Breast epithelium (tissue), 3 donors: Measurements from ENCODE around the gene ZNF687.

ENCODE experiments used
- POLR2A ChIP-seq: fragments of 450-650 bp; IDR thresholded peaks from one replicate; pipeline ENCODE4 v1.6.1; 2016; ENCODE audit warnings: antibody characterized with exemption, mild to moderate bottlenecking, moderate library complexity
- TF ChIP-seq, protein P1 (sequence below), 3 donors: fragments of 450-650 bp; IDR thresholded peaks; one replicate each; pipeline ENCODE4 v1.5.1; 2016 to 2017; ENCODE audit warnings: antibody characterized with exemption in 3 of 3, mild to moderate bottlenecking in 3 of 3, moderate library complexity in 3 of 3

DNA sequence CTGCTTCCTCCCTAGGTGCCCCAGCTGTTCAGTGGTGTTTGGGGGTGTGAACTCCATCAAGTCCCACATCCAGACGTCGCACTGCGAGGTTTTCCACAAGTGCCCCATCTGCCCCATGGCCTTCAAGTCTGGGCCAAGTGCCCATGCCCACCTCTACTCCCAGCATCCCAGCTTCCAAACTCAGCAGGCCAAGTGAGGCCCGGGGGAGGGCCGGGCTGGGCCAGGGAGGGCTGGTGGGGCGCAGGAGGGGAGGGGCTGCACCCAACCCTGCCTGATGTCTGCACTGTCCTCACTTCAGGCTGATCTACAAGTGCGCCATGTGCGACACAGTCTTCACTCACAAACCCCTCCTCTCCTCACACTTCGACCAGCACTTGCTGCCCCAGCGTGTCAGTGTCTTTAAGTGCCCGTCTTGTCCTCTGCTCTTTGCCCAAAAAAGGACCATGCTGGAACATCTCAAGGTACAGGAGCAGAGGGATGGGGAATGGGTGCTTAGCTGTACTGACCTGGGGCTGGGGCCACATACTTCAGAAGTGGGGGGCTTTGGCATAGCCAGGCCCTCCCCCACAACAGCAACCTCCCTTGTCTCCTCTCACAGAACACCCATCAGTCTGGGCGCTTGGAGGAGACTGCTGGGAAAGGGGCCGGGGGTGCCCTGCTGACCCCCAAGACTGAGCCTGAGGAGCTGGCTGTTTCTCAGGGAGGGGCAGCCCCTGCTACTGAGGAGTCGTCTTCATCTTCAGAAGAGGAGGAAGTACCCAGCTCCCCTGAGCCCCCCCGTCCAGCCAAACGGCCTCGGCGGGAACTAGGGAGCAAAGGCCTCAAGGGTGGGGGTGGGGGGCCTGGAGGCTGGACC lies 7.2 kb downstream of the ZNF687 start:
- TF ChIP-seq, protein P1, sequence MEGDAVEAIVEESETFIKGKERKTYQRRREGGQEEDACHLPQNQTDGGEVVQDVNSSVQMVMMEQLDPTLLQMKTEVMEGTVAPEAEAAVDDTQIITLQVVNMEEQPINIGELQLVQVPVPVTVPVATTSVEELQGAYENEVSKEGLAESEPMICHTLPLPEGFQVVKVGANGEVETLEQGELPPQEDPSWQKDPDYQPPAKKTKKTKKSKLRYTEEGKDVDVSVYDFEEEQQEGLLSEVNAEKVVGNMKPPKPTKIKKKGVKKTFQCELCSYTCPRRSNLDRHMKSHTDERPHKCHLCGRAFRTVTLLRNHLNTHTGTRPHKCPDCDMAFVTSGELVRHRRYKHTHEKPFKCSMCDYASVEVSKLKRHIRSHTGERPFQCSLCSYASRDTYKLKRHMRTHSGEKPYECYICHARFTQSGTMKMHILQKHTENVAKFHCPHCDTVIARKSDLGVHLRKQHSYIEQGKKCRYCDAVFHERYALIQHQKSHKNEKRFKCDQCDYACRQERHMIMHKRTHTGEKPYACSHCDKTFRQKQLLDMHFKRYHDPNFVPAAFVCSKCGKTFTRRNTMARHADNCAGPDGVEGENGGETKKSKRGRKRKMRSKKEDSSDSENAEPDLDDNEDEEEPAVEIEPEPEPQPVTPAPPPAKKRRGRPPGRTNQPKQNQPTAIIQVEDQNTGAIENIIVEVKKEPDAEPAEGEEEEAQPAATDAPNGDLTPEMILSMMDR (IDR thresholded peaks at IDR 0.05): no peak
- TF ChIP-seq POLR2A: no peak
